GM18505 (cell line): ENCODE measurements around the gene ABCA2.

Experiments
- ATAC-seq: cut with Tn5 transposase; IDR thresholded peaks from one replicate; pipeline ENCODE4 v1.9.1; 2021; ENCODE audit not compliant: unreplicated experiment
- POLR2A ChIP-seq: IDR thresholded peaks from 4 replicates; pipeline ENCODE4 v1.6.1; 2011; ENCODE audit warnings: borderline replicate concordance; ENCODE audit not compliant: insufficient read depth, insufficient read length; ENCODE audit errors: extremely low read depth

The ABCA2 gene

DNA sequence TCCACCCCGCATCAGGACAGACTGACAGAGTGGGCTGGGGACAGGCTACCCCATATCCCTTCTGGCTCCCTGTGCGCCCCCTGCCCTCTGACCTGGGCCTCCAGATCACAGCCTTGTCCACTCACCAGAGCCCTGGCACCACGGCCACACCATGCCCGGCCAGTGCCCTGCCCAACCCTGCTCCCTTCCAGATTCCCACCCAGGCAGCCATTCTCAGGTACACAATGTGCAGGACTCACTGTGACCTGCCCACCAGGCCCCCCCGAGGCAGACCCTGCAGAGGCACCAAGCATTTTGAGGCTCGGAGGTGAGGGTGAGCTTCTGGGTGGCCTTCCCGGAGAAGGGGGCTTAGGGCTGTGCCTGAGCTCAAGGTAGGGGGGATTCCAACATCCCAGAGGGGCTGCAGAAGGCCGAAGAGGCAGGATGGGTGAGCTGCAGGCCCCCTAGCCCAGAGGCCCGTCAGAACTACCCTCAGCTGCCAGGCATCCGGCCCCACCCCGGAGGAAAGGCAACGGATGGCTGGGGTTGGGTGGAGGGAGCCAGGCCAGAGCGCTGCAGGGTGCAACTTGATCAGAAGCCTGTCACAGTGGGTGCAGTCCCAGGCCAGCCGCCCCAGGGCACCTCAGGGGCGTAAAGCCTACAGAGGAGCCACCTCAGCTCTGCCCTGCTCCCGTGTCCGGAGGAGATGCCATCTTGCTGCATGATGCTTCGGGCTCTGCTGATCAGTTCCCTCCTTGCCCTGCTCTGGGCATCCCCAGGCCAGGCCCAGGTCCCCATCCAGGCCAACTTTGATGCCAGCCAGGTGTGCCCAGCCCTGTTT lies 45.6 kb downstream of the ABCA2 start, which contains the start of gene LCNL1:
TSS of gene LCNL1 (plus strand) at position 762 of the 820 bp plus-strand sequence. CDS start 594 bp downstream, outside the sequence.
- ATAC-seq, result no peak
- no peak for TF ChIP-seq POLR2A

DNA sequence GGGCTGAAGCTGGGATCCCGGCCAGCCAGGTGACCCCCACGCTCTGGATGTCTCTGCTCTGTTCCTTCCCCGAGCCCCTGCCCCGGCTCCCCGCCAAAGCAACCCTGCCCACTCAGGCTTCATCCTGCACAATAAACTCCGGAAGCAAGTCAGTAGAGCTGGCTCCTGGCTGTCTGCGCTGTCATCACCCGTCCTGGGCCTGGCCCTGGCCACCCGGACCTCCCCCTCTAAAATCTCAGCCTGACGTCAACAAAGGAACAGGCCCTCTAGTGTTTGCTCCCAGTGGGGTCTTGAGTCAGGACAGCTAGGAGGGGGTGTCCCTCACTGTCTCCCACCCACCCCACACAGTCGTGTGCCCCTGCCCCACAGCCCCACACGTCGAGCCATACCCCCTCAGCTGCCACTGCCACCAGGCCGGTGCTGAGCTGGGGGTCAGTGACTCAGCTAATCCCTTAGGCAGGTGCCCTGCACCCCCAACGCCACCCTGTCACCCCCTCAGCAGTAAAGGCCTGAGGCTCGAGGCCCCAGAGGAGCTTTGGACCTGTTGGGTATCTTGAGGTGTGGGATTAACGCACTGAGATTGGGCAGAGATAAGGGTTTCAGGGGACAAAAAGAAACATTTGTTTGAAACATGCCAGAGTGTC lies 46.3 kb downstream of the ABCA2 start:
- no peak for ATAC-seq
- TF ChIP-seq POLR2A, result no peak

DNA sequence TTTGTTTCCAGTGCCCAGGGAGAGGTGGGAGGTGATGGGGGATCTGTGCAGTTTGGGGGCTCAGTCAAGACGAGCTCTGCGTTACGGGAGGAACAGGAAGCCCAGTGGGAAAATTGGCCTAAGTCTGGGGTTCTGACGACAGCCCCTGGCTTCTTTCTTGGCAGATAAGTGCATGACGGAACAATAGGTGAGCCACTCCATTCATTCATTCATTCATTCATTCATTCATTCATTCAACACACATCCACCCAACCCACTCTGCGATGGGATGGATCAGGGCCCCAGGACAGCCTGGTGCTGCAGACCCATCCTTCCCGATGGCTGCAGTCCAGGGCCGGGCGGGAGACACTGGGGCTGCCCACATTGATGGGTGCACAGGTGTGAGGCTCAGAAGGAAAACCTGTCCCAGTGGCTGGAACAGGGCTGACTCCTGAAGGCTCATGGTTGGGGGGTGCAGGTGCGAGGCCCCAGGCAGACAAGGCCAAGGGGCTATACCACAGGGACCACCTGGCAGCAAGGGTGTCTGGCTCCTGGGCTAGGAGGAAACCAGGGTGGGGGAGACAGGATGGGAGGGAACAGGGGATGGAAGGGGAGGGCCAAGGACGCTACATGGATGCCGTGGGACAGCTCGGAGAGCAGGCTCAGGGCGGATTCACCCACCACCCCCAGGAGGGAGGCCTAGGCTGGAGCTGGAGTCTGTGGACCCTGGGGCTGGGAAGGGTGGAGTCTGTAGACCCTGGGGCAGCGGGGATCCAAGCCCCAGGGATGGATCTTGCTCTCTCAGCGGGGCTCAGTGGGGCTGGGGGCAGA lies 47.2 kb downstream of the ABCA2 start:
- no peak for ATAC-seq
- TF ChIP-seq POLR2A, result no peak

DNA sequence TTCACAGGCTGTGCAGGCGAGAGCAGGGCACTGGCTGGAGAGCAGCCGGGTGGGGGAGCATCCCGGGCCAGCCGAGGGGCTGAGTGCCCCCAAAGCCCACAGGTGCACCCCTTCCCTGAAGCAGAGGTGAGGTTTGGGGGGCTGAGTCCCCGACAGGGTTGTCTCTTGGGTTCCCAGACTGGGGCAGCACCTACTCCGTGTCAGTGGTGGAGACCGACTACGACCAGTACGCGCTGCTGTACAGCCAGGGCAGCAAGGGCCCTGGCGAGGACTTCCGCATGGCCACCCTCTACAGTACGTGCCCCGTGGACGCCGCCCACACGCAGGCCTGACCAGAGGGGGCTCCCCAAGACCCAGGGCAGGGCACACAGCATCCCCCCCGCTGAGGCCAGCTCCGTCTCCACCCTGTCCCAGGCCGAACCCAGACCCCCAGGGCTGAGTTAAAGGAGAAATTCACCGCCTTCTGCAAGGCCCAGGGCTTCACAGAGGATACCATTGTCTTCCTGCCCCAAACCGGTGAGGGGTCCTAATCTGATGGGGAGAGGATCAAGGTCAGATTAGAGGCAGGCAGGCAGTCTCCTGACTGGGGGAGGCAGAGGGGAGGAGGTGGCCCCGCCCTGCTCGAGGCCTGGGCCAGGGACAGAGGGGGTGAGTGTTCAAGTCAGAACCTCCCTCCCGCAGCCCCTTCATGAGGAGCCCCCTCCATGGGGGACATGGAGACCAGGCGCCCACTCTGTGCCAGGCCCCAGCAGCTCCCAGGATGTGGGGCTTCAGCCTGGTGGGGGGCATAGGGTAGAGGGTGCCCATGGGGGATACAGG lies 48.1 kb downstream of the ABCA2 start:
- no peak for TF ChIP-seq POLR2A
- no peak for ATAC-seq

DNA sequence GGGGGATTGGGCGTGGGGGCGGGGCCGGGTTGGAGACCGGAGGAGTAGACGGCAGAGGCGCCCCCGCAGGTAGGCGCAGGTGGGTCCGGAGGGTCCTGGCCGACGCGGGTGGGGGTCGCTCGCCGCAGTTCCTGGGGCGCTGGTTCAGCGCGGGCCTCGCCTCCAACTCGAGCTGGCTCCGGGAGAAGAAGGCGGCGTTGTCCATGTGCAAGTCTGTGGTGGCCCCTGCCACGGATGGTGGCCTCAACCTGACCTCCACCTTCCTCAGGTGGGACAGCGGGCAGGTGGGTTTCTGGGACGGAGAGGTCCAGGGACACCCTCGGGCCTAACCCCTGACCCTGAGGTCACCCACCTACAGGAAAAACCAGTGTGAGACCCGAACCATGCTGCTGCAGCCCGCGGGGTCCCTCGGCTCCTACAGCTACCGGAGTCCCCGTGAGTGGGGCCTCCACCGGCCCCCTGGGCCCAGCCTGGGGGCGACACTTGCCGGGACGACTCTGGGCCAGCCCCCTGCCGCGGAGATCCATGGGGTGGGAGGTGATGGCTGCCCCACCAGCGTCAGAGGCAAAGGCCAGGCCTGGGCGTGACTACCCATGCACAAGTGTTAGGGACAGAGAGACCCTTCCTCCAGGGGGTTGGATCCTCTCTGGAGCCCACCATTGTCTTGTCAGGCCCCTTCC lies 49.0 kb downstream of the ABCA2 start:
- ATAC-seq, result no peak
- no peak for TF ChIP-seq POLR2A

DNA sequence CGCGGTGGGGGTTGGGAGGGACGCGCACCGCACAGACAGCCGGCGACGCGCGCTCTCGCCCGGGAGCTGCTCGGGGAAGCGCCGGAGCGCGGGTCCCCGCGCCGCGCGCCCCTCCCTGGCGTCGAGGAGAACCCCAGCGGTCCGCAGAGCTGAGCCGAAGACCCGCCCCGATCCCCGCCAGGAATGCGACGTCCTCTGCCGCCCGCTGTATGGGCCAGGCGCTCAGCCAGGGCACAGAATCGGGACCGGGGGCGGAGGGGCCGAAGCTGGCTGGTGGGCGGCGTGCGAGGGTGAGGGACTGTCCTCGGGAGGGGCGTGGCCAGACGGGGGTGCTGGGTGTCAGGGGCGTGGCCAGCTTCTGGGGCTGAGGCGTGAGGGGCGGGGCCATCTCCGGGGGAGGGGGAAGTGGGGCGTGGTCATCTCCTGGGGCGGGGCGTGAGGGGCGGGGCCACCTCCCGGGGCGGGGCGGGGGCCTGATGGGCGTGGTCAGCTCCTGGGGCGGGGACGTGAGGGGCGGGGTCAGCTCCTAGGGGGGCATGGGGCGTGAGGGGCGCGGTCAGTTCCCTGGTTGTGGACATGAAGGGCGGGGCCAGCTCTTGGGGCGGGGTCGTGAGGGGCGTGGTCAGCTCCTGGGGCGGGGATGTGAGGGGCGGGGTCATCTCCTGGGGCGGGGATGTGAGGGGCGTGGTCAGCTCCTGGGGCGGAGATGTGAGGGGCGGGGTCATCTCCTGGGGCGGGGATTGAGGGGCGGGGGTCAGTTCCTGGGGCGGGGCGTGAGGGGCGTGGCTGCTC lies 49.8 kb downstream of the ABCA2 start:
- no peak for TF ChIP-seq POLR2A
- ATAC-seq, result no peak

DNA sequence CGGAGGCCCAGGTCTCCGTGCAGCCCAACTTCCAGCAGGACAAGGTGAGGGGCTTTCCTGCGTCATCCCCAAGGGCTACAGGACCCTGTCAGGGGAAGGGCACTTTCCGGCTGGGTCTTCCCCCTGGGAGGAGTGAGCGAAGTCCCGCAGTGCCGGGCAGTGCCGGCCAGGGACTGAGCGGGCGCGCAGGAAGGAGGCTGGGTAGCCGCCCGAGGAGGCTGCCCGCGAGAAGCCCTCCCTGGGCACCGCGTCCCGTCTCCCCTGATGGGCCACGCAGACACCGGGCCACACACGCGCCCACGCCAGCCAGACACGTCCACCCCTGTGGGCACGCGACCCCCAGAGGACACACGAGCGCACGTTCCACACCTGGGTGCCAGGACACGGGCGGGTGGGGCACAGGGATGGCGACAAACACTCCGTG lies 50.4 kb downstream of the ABCA2 start:
- ATAC-seq, result no peak
- no peak for TF ChIP-seq POLR2A

DNA sequence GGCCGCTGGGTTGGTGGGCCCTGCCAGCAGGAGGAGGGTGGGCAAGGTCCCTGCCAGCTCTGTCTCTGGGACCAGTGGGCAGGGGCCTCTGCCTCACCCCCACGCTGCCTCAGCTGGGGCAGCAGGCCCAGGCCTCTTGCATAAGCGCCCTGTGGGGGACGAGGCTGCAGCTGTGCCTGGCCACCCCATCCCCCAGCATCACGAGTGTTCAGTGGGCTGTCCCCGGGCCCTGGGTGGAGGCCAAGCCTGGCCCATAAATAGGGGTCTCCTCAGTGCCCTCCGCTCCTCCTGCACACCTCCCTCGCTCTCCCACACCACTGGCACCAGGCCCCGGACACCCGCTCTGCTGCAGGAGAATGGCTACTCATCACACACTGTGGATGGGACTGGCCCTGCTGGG lies 50.8 kb downstream of the ABCA2 start, which contains the start of gene PTGDS:
TSS of gene PTGDS (plus strand) at position 282 of the 400 bp plus-strand sequence. CDS start at position 357, 75 bp downstream.
- no peak for TF ChIP-seq POLR2A
- ATAC-seq, result no peak

DNA sequence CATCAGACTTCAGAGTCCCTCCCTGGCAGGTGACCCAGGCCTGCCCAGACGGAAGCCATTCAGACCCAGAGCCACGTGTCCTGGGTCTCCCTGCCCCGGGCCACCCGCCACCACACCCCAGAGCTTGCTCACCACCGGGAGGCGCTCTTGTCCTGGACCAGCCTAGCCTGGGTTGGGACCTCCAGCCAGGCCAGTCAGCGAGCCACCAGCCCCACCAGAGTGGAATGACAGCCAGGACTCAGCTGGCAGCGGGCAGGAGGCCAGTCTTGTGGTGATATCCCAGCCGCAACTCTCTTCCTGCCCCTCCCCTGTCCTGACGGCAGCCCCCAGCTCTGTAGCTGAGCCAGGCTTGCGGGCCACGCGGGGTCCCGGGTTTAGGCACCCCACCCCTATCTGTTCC lies 52.4 kb downstream of the ABCA2 start:
- ATAC-seq, result no peak
- no peak for TF ChIP-seq POLR2A

DNA sequence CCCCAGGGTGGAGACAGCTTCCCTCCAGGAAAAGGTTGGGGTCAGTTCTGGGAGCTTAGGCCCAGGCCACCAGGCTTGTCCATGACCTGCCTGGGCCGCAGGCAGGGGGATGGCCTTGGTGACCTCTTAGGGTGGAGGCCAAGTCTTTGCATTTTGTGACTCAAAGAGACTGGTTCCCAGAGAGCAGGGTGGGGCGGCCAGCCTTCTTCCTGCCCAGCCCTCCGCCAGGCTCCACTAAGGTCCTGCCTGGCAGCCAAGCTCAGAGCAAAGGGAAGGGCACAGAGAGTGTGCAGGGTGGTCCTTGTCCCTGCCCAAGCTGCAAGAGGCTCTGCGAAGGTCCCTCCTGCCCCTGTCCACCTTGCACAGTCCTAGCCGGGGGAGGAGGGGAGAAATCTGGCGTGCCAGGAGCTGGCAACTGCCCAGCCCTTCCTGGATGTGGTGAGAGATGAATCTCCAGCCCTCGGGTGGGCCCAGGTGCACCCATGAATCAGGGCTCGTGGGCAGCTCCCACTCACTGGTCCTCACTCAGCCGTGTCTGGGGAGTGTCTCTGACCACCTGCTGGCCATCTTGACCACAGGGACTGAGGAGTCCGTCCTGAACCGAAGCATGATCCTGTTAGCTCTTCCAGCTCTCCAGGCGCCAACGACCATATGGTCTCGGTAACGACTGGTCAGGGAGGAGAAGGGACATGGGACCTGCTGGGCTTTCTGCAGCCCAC lies 53.1 kb downstream of the ABCA2 start:
- no peak for ATAC-seq
- TF ChIP-seq POLR2A, result no peak
